Colonic mucosa (tissue), 4 donors: ENCODE data around the gene GRM5. TPM values are rescaled to one million over a fixed set of nuclear protein-coding genes. Genes with fewer than 3 reads are reported as not detected.
"Not testable (repeated sequence)": the region's sequence is repeated elsewhere in the genome, so short reads cannot be mapped to it uniquely, and the experiment has no call there.

Experiments used
- DNase-seq: peaks from one replicate; pipeline ENCODE4 v3.0.0-alpha.2; 2020
- H3K27ac ChIP-seq: fragments of 200-600 bp; one replicate; pipeline ENCODE4 v1.8.0; 2021
- H3K27me3 ChIP-seq: fragments of 200-600 bp; one replicate; pipeline ENCODE4 v1.8.0; 2021
- H3K36me3 ChIP-seq: fragments of 200-600 bp; one replicate; pipeline ENCODE4 v1.8.0; 2021
- H3K4me1 ChIP-seq: fragments of 200-600 bp; one replicate; pipeline ENCODE4 v1.8.0; 2021; ENCODE audit warnings: mild to moderate bottlenecking
- H3K4me3 ChIP-seq: fragments of 200-600 bp; one replicate; pipeline ENCODE4 v1.8.0; 2021
- H3K9ac ChIP-seq, 2 donors: one replicate each; pipeline ENCODE4 v1.7.0; 2013; ENCODE audit warnings: control low read depth in 2 of 2, low read depth in 2 of 2, low read length in 2 of 2
- H3K9me3 ChIP-seq: fragments of 200-600 bp; one replicate; pipeline ENCODE4 v1.8.0; 2021
- CTCF ChIP-seq: fragments of 200-600 bp; IDR thresholded peaks from one replicate; pipeline ENCODE4 v1.8.0; 2022; ENCODE audit warnings: antibody characterized with exemption, mild to moderate bottlenecking
- intact Hi-C: fragments of 100-400 bp; cut with DNase I; formaldehyde crosslinking; loops from one replicate; pipeline ENCODE4 v1.14.1; 2022
- total RNA-seq, 2 donors: library from RNA; stranded (reverse); fragmentation: NEBNext Ultra II Directional in 1 of 2; extraction: Animal tissue kit (Norgen Biotek cat#: 25700) in 1 of 2; gene quantifications; one replicate each; pipeline ENCODE4 v1.2.1, GENCODE V29; 2021
- donor health status: healthy.
- donor health status: DM: no; HTN: no; CAD: no.
- donor health status: DM: no; HTN: no; CAD: no.

GRM5 gene
- total RNA-seq, 2 donors from 2014 or later, result not detected

GRCh38 chr11:88474655-88475054 lies 591.1 kb downstream of the GRM5 start:
- Histone ChIP-seq H3K27me3 (no peaks in the 10 kb centered on the region), H3K4me3 (no peak overlapping the region), H3K27ac (no peak overlapping the region), H3K9me3 (no peaks in the 10 kb centered on the region), H3K4me1 (no peaks in the 10 kb centered on the region), H3K9ac (no peak overlapping the region), H3K36me3 (no peaks in the 10 kb centered on the region)
- no peak for TF ChIP-seq CTCF
- intact Hi-C loops, result no loop called here
- no peak for DNase-seq

GRCh38 chr11:88469561-88470225 lies 596.1 kb downstream of the GRM5 start:
- intact Hi-C loops, result no loop called here
- no peak for DNase-seq
- H3K27me3 ChIP-seq, result no peaks in the 10 kb centered on the region
- no peaks in the 10 kb centered on the region for H3K9me3 ChIP-seq
- TF ChIP-seq CTCF, result no peak
- H3K9ac ChIP-seq, result no peak overlapping the region
- no peaks in the 10 kb centered on the region for H3K4me1 ChIP-seq
- no peak overlapping the region for H3K4me3 ChIP-seq
- no peak overlapping the region for H3K27ac ChIP-seq
- H3K36me3 ChIP-seq, result no peaks in the 10 kb centered on the region

GRCh38 chr11:88464528-88464927 lies 601.3 kb downstream of the GRM5 start:
- H3K4me1 ChIP-seq, result no peaks in the 10 kb centered on the region
- no peaks in the 10 kb centered on the region for H3K36me3 ChIP-seq
- no peak overlapping the region for H3K9ac ChIP-seq
- no peak for DNase-seq
- TF ChIP-seq CTCF, result no peak
- H3K4me3 ChIP-seq, result no peak overlapping the region
- intact Hi-C loops, result no loop called here
- no peaks in the 10 kb centered on the region for H3K27me3 ChIP-seq
- no peaks in the 10 kb centered on the region for H3K9me3 ChIP-seq
- H3K27ac ChIP-seq, result no peak overlapping the region

GRCh38 chr11:88463301-88463700 lies 602.5 kb downstream of the GRM5 start:
- H3K27me3 ChIP-seq, H3K36me3 ChIP-seq, intact Hi-C loops, H3K27ac ChIP-seq, H3K9ac ChIP-seq, DNase-seq, H3K4me1 ChIP-seq, H3K4me3 ChIP-seq, H3K9me3 ChIP-seq: not testable (repeated sequence)

GRCh38 chr11:88458047-88458446 lies 607.7 kb downstream of the GRM5 start:
- DNase-seq, H3K27me3 ChIP-seq, H3K4me3 ChIP-seq, H3K9ac ChIP-seq, H3K36me3 ChIP-seq, H3K9me3 ChIP-seq, H3K27ac ChIP-seq, H3K4me1 ChIP-seq: not testable (repeated sequence)
- intact Hi-C loops, result loop anchor here (10.0 kb wide), 1 partner anchor 223 kb away; no protein-coding TSS in a partner anchor

GRCh38 chr11:88455974-88456373 lies 609.8 kb downstream of the GRM5 start:
- TF ChIP-seq CTCF, result no peak
- H3K4me1 ChIP-seq, result no peaks in the 10 kb centered on the region
- no peak overlapping the region for H3K4me3 ChIP-seq
- H3K36me3 ChIP-seq, result no peaks in the 10 kb centered on the region
- H3K27ac ChIP-seq, result no peak overlapping the region
- H3K9ac ChIP-seq, result no peak overlapping the region
- no peaks in the 10 kb centered on the region for H3K27me3 ChIP-seq
- H3K9me3 ChIP-seq, result no peaks in the 10 kb centered on the region
- no peak for DNase-seq
- intact Hi-C loops, result loop anchor here (10.0 kb wide), 1 partner anchor 221 kb away; no protein-coding TSS in a partner anchor
